GM10266 (cell line): ENCODE measurements around the gene PDXP.
A peak's percentile ranks its signal among the peaks of the same experiment; 100 is the strongest.

Source experiments
- DNase-seq: peaks from one replicate; pipeline ENCODE4 v3.0.0; 2012; ENCODE audit errors: extremely low spot score
- TF ChIP-seq, protein P1 (sequence below): IDR thresholded peaks from 2 replicates; pipeline ENCODE4 v1.5.1; 2012; ENCODE audit warnings: mild to moderate bottlenecking, low read depth; ENCODE audit not compliant: control insufficient read depth, insufficient read depth; ENCODE audit errors: missing control alignments

Gene PDXP

DNA sequence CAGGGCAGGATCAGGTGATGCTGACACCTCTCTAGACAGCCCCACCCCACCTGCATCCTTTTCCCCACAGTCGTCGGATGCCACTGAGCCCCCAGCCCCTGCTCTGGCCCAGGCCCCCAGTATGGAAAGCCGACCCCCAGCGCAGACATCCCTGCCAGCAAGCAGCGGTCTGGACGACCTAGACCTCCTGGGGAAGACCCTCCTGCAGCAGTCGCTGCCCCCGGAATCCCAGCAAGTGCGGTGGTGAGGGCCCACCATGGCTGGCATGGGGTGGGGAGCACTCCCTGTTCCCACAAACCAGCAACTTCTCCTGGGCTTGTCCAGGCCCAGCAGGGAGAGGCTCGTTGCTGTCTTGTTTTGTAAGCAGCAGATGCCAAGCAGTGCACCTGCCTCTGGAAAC, 28.6 kb upstream of the PDXP start:
- no peak for DNase-seq

GRCh38 chr22:37630839-37631435, 27.6 kb upstream of the PDXP start:
- TF ChIP-seq, protein P1, sequence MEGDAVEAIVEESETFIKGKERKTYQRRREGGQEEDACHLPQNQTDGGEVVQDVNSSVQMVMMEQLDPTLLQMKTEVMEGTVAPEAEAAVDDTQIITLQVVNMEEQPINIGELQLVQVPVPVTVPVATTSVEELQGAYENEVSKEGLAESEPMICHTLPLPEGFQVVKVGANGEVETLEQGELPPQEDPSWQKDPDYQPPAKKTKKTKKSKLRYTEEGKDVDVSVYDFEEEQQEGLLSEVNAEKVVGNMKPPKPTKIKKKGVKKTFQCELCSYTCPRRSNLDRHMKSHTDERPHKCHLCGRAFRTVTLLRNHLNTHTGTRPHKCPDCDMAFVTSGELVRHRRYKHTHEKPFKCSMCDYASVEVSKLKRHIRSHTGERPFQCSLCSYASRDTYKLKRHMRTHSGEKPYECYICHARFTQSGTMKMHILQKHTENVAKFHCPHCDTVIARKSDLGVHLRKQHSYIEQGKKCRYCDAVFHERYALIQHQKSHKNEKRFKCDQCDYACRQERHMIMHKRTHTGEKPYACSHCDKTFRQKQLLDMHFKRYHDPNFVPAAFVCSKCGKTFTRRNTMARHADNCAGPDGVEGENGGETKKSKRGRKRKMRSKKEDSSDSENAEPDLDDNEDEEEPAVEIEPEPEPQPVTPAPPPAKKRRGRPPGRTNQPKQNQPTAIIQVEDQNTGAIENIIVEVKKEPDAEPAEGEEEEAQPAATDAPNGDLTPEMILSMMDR = no peak
- DNase-seq = no peak

More for the DNA sequence above, 28.6 kb upstream of the PDXP start:
- TF ChIP-seq, protein P1 = no peak

DNA sequence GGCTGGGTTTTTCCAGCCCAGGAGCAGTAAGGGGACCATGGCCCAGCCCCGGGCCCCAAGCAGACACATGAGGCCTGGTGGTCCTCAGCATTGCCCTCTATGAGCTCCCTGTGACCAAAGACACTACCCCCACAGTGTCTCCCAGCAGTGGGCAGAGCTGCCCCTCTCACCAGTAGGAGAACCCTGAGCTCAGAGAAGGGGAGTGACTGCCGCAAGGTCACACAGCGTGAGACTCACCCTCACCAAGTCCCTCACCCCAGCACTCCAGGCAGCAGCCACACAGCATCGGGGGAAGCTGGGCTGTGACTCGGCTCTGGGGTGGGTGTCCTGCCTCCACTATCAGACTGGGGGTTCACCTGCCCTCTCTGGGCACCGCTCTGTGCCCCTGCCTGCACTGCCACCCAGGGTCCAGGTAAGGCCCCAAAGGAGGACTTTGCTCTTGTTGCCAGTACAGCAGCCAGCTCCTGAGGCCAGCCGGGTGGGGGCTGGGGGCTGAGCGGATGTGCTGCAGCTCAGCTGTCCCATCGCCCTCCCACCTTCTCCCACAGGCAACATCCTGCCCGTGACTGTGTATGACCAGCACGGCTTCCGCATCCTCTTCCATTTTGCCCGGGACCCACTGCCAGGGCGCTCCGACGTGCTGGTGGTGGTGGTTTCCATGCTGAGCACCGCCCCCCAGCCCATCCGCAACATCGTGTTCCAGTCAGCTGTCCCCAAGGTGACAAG, 26.9 kb upstream of the PDXP start:
- DNase-seq = no peak
- TF ChIP-seq, protein P1 = no peak

DNA sequence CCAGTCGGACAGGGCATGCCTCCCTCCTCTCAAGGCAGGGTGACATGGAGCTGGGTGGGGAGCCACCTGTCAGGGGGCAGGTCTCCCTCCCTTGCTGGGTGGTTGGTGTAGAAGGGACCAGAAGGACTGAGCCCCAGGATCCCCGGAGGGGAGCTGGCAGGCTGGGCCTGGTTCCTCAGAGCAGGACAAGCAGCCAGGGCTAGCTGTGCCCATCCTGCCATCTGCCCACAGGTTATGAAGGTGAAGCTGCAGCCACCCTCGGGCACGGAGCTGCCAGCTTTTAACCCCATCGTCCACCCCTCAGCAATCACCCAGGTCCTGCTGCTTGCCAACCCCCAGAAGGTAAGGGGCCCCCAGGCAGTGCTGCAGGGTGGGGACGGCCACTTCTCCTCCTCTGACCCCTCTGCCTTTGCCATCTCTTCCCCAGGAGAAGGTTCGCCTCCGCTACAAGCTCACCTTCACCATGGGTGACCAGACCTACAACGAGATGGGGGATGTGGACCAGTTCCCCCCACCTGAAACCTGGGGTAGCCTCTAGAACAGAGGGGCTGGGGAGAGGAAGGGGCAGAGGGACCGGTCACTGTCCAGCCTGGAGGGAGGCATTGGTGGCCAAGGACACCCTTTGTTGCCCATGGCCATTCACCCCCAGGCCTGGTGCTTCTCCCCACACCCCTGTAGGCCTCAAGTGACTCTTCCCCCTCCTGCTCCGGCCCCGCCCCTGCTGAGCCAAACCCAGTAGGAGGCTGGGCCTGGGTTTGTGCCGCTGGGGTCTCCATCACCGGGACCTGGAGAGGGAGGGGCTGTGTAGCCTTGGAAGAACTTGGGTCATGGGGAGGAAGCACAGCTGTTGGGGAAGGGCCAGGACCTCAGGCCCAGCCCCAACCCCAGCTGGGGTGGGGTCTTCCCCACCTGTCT, 26.1 kb upstream of the PDXP start:
- peak; percentile 57 for DNase-seq
- TF ChIP-seq, protein P1 = no peak

DNA sequence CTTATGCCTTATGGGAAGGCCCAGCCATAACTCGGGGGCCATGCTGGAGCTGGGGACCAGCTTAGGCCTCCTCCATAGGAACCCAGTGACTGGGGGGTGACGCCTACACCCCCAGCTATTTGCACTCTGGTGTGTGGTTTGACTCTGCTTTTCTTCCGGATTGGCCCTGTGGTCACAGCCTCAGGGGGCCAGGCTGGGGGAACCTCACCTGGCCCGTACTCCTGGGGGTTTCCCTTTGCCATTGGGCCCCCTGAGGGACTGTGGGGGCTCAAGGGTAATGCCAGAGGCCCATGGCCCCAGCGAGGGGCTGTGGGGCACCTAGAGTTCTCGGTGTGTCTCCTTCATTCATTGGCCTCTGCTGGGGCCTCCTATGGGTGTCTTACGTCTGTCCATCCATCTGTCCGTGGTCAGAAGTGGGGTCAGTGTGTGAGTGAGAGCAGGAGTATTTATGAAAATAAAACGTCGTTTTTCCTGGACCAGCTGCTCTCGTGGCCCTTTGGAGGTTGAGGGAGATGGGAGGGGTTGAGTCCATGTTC, 25.4 kb upstream of the PDXP start:
- TF ChIP-seq, protein P1 = no peak
- DNase-seq = peak; percentile 89

GRCh38 chr22:37633625-37634416, 24.7 kb upstream of the PDXP start:
- DNase-seq = peak; percentile 89
- TF ChIP-seq, protein P1 = peak; percentile 52
